Cardiac fibroblast (primary cell): Measurements from ENCODE around the gene ARHGAP24.
"Not testable (repeated sequence)": the region's sequence is repeated elsewhere in the genome, so short reads cannot be mapped to it uniquely, and the experiment has no call there.

Source experiments
- DNase-seq, 2 donors: peaks; one replicate each; pipeline versions ENCODE4 v3.0.0 to v3.0.0-alpha.2; 2010; ENCODE audit warnings: low read depth in 2 of 2
- H3K4me3 ChIP-seq, 2 donors: replicated peaks in 1 of 2; 1 replicate in 1 of 2; 2 replicates in 1 of 2; pipeline ENCODE4 v1.5.1; 2011; ENCODE audit warnings: low read depth in 2 of 2, low read length in 2 of 2, mild to moderate bottlenecking in 2 of 2, moderate library complexity in 1 of 2
- CTCF ChIP-seq: IDR thresholded peaks from one replicate; pipeline ENCODE4 v1.5.1; 2011; ENCODE audit warnings: low read depth, mild to moderate bottlenecking, low read length, inconsistent platforms

The ARHGAP24 gene

GRCh38 chr4:85953651-85954018 is 478.7 kb downstream of the ARHGAP24 start:
- peak; percentile 67 to 74 for DNase-seq
- no peak for TF ChIP-seq CTCF
- no peak overlapping the region for H3K4me3 ChIP-seq

- no peak overlapping the region for H3K4me3 ChIP-seq
- no peak for DNase-seq
- no peak for TF ChIP-seq CTCF
These were observed 480.8 kb downstream of the ARHGAP24 start for GRCh38 chr4:85955620-85956292.

- no peak overlapping the region for H3K4me3 ChIP-seq
- no peak for TF ChIP-seq CTCF
- DNase-seq = no peak
These were observed 481.5 kb downstream of the ARHGAP24 start for GRCh38 chr4:85956293-85956945.

- no peak for TF ChIP-seq CTCF
- DNase-seq = no peak
- no peak overlapping the region for H3K4me3 ChIP-seq
These were observed 486.9 kb downstream of the ARHGAP24 start for GRCh38 chr4:85961887-85962286.

DNA sequence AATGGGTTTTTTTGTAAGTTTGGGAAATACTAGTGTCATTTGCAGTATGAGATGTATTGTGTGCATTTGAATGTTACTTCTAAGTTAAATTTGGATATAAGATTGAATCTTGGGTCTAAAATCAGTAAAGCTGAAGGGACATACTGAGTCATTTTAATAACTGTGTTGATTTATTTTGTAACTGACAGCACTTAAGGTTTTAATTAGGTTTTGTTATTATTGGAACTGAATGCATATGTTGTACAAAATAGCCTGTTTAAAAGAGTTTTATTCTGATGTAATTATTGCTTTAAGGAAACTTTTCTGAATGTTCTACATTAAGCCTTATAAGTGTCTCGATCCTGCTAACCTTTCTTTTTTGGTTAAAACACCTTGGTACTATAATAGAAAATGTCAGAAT is 488.3 kb downstream of the ARHGAP24 start:
- TF ChIP-seq CTCF = no peak
- DNase-seq = no peak
- no peak overlapping the region for H3K4me3 ChIP-seq

- no peak for DNase-seq
- TF ChIP-seq CTCF = no peak
- H3K4me3 ChIP-seq = no peak overlapping the region
These were observed 489.3 kb downstream of the ARHGAP24 start for GRCh38 chr4:85964298-85964697.

DNA sequence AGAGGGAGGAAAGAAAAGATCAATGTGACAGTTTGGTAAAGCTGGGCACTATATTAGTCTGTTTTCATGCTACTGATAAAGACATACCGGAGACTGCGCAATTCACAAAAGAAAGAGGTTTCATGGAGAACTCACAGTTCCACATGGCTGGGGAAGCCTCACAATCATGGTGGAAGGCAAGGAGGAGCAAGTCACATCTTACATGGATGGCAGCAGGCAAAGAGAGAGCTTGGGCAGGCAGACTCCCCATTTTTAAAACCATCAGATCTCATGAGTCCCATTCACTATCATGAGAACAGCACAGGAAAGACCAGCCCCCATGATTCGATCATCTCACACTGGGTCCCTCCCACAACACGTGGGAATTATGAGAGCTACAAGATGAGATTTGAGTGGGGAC is 490.1 kb downstream of the ARHGAP24 start:
- DNase-seq, H3K4me3 ChIP-seq: not testable (repeated sequence)
